NCI-H1694 (cell line): Measurements from ENCODE around the gene TRIM54.
"Not testable (repeated sequence)": the region's sequence is repeated elsewhere in the genome, so short reads cannot be mapped to it uniquely, and the experiment has no call there.

ENCODE experiments used
- DNase-seq: peaks from one replicate; lab custom pipeline; 2025; lab: John Stamatoyannopoulos, UW

Gene TRIM54

DNA sequence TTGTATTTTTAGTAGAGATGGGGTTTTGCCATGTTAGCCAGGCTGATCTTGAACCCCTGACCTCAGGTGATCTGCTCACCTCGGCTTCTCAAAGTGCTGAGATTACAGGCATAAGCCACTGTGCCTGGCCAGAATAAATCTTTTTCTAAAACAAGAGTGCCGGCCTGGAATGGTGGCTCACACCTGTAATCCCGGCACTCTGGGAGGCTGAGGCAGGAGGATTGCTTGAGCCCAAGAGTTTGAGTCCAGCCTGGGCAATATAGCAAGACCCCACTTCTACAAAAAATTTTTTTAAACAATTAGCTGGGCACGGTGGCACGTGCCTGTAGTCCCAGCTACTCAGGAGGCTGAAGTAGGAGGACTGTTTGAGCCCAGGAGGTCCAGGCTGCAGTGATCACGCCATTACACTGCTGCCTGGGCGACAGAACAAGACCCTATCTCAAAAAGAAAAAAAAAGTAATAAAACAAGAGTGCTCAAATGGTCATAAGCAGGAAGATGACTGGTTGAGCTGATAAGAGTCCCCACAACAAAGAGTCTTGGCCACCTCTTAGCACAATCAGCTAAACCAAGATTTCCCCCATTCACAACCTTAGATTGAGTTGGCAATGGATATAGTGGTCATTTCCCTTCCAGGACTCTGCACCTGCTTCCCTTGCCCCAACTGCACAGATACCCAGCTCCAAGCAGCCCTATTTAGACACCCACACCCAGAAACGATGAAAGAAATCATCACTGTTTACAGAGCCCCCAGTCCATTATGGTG lies 31.8 kb downstream of the TRIM54 start:
- DNase-seq: no peak

GRCh38 chr2:27314709-27315108 lies 32.5 kb downstream of the TRIM54 start:
- no peak for DNase-seq

DNA sequence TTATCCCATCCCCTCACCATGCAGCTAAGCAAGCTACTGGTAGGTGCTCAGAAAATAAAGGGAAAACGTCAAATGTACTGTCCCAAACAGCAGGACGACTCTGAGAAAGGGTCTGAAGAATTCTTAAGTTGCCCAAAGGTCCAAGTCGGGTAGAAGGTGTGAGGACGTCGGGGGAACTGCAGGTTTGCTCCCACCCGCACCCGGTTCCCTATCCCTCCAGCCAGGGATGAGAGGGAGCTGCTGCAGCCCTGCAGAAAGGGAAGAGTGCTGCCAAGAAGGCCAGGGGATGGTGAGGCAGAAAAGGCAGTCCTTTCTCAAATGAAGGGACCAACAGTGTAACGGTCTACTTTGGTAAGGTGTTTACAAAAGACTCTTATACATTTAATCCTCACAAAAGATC lies 32.9 kb downstream of the TRIM54 start:
- no peak for DNase-seq

- DNase-seq: no peak
Observed at GRCh38 chr2:27316655-27317412, 34.6 kb downstream of the TRIM54 start.

GRCh38 chr2:27319839-27320238 lies 37.6 kb downstream of the TRIM54 start:
- not testable (repeated sequence) for DNase-seq

DNA sequence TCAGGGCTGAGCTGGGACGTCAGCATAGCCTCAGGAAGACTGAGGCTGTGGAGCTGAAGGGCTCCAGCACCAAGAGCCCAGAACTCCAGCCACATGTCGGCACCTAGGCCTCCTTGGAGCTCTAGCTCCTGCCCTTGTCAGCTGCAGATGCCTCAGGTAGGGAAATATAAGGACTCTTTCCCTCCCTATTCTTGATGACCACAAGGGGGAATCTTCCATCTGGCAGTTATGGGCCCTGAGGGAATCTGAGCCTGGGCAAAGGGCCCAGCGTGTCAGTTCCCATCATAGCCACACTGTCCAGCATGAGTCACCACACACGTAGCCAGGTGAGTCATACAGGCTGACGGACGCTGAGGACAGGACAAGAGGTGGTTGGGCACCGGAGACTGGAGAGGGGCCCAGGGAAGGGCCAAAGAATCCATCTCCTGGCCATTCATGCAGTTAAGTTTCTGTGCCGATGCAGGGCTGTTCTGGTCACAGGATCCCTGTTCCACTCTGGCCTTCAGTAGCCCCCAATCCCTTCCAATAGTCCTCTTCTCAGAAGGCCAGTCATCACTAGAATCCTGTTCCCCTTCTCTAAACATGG lies 38.8 kb downstream of the TRIM54 start:
- DNase-seq: no peak

DNA sequence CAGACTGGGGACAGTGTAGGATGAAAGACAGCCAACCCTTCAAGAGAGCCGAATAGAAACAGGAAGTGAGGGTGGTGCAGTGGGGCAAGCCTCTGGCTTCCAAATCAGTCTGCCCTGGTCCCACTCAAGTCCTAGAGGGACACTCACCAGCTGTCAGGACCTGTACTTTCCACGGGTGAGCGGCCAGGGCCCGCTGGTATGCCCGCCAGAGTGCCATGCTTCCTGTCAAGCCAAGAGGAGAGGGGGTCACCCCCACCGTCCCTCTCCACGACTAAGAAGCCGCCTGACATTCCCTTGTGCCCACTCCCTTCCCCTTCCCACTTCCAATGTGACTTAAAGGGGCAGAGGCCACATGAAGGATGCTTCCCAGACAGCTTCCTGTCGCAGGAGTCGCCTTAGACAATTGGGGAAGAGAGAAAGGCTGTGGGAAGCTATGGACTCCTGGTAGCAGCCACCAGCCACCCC lies 40.1 kb downstream of the TRIM54 start:
- no peak for DNase-seq

GRCh38 chr2:27322766-27323595 lies 40.8 kb downstream of the TRIM54 start, which contains the start of gene MPV17:
Gene MPV17, minus strand, starts transcription at chr2:27323097. Its CDS starts 580 bp downstream, at chr2:27322517.
- DNase-seq: peak; percentile 90

DNA sequence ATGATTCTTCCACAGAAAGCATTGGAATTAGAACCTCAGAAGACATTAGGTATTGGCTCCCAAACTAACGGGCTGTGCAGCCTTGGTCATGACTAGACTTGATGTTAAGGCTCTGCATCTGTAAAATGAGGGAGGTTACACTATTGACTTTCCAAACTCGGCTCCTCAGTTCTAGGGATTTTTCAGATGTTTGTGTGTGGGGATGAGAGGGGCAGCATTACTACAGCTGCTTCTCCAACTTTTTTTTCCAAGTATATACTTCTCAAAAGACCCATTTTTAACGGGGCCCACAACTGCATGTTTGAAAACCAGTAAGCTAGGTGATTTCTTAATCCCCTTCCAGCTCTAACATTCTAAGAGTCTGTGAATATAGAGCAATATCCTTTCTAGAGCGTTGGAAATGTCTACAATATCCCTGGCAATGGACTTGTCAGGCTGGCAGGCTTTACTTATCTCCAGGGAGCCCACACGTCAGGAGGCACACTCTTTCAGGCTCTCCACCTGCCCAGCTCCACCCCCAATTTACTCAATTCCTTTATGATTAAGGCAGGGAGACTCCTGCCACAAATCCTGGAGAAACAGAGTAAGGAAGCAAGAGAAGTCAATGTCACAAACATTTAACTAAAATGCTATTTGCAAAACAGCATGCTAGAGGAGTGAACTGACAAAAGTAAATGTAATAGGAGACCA lies 41.5 kb downstream of the TRIM54 start:
- DNase-seq: no peak

DNA sequence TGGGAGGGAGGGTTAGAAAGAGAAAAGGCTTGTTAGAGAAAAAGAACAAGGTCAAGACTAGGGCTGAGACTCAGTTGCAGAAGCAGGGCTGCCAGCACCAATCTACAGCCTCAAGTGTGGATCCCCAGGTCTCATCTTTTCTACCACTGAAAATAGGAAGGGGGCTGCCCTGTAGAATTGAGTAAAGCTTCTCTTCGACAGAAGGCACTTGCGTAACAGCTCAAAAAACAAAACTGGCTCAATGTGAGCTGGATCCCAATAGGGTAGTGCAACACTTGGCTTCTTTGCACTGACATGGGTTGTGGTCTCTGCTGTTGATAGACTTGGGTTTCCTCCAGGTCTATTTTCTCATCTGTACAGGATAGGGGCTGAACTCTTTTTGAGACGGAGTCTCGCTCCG lies 42.5 kb downstream of the TRIM54 start:
- no peak for DNase-seq

DNA sequence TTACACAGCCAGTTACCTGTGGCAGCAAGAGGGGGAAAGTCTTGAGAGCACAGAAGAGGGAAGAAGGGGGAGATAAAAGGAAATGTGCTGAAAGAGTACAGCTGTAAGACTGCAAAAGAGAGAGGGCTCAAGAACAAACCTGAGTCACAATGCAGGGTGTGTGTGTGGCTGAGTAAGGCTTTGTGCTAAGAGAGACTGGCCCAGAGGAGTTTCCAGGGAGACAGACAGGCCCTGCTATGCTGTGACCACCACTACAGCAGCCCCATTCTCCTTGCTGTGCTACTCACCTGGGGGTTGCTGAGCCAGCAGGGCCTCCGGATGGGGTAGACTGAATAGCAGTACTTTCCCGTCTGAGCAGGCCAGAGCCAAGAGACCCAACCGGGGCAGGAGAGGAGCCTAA lies 53.1 kb downstream of the TRIM54 start:
- DNase-seq: no peak

DNA sequence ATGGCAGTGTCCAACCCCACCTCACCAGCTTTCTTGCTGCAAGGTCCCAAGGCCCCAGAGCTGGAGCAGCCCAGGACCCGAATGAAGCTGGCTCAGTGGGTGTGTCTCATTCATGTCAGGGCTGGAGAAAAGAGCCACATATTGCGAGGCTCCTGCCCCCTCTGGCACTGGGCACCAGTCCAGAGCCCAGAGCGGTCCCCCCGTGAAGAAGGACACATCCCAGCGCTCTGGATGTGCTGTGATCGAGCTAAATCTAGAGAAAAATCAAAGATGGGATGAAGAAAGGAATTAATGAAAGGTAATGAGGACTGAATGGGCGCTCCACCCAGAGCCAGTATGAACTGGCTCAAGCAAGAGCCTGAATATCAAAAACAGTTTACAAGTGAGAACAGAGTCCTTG lies 53.9 kb downstream of the TRIM54 start:
- DNase-seq: no peak

GRCh38 chr2:27347641-27348040 lies 65.4 kb downstream of the TRIM54 start:
- no peak for DNase-seq

GRCh38 chr2:27350106-27350693 lies 68.0 kb downstream of the TRIM54 start:
- DNase-seq: no peak

DNA sequence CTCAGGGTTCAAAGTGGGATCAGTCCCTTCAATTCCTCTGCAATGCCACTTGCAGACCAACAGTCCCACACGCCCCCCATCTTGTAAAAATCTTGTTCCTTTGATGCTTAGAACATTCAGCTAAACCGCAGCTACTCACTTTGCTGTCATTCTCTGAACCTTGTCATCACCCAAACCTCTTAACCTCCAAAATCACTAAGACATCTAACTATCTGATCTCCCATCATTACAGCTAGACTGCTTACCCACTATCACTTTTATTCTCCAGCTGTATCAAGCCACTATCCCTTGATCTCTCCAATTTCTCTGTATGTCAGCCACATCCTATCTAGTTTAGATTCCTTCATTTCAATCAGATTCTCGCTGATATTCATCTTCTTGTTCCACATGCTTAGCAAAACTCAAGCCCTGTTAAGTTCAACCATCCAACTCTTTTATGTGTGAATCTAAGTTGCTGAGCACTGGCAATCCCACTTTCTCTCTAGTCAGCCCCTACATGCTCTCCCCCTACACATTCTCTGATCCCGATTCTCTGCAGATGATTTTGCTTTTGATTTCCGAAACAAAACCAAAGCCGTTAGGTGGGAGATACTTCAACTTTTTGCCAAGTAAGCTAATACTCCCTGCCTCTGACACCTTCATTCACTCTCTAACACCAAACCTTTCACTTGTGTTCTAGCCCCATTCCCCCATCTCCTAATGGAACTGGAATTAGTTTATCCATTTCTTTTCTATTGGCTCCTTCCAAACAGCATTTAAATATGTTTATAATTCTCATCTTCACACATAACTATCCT lies 69.8 kb downstream of the TRIM54 start:
- DNase-seq: no peak

- DNase-seq: not testable (repeated sequence)
Observed at GRCh38 chr2:27353386-27353761, 71.1 kb downstream of the TRIM54 start.

DNA sequence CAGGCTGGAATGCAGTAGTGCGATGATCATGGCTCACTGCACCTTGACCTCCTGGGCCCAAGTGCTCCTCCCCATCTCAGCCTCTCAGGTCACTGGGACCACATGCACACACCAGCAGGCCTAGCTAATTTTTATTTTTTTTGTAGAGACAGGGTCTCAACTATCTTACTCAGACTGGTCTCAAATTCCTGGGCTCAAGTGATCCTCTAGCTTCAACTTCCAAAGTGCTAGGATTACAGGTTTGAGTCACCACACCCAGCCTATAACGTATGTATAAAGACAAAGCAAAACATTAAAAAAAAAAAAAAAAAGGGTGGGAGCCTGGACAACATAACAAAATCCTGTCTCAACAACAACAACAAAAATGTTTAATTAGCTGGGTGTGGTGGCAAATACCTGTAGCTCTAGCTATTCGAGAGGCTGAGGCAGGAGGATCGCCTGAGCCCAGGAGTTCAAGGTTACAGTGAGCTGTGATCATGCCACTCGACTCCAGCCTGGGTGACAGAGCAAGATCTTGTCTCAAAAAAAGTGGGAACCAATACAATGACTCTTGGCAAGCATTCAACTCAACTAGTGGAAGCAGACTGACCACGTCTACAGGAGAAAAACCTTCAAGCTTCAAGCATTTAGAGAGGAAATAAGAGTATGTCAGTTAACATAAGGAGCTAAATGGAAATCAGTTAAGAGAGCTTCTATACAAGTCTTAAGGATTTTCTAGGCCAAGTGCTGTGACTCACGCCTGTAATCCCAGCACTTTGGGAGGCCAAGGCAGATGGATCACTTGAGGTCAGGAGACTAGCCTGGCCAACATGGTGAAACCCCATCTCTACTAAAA lies 71.8 kb downstream of the TRIM54 start:
- no peak for DNase-seq

DNA sequence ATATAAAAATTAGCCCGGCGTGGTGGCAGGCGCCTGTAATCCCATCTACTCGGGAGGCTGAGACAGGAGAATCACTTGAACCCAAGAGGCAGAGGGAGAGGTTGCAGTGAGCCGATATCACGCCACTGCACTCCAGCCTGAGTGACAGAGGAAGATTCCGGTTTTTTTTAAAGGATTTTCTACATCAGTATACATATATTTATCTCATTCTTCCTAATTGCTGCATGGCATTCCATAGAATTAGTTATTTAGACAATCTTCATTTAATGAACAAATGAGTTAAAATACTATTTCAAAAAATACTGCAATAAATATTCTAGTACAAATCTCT lies 72.3 kb downstream of the TRIM54 start:
- no peak for DNase-seq

DNA sequence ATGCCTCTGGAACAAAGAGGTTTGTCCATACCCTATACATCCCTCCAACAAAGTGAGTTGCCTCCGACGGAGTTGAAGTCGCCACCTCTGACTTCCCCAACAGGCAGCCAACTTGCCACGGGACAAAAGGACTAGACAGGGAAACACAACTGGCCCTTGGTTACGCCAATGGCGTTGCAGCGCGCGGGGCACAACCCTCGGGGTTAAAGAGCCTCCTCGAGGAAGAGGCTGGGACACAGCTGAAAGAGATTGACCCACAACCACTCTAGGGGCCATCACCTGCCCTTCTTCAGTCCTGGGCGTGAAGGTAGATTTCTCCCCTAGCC lies 73.8 kb downstream of the TRIM54 start:
- DNase-seq: no peak
